CD4-positive, alpha-beta T cell treated with Interleukin-15 for 1 hour (primary cell): ENCODE results near the gene NINL.
"Not testable (repeated sequence)": the region's sequence is repeated elsewhere in the genome, so short reads cannot be mapped to it uniquely, and the experiment has no call there.

Experiments used
- DNase-seq: peaks from one replicate; pipeline ENCODE4 v3.0.0-alpha.2; 2020

NINL gene

DNA sequence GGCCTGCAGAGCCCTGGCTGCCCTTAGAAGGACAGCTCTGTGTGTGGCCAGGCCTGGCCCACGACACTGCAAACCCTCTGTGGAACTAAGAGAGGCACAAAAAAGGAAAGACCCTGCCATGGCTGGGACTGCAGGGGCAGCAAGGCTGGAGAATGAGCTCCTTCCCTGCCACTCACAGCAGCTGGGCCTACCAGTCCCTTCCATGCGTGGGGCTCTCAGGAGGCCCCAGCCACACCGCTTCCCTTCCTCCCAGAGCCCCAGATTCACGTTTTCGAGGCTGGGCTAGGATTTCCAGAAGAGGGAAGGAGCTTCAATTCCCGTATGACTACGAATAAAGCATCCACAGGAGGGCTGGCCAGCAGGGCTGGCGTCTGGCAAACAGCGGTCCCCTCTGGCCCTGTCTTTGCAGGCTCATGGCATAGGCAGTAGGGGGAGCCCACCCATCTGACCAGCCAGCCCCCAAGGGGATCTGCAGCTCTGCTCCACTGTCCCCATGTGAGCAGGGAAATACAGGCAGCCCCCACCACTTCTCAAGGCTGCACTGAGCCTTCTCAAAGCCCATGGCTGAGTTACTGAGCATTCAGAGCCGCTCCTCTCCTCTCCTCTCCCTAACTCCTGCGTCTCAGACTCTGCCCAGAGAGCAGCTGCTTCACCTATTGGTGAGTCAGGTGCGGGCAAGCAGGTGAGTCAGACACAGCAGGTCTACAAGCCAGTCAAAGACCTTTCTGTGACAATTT is 53.1 kb downstream of the NINL start:
- DNase-seq, result no peak

DNA sequence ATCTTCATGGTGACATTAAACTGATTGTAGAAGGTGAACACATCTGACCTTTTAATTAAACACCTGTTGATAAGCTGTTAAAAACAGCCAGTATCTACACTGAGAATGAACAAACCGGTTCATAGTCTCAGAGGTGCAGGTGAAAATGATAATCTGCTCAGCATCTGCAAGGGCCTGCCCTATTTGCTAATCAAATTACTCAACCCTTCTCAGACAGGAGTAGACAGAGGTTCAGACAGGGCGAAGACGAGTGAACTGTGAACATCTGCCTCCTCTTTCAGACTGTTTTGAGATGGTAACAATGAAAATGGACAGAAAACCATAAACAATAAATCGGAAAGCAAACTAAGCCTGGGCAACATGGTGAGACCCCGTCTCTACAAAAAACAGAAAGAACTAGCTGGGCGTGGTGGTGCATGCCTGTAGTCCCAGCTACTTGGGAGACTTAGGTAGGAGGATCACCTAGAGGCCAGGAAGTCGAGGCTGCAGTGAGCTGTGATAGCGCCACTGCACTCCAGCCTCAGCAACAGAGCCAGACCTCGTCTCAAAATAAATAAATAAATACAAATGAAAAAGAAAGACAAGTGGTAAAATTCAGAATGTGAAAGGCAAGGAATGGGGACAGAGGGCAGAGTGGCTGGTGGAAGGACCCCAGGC is 55.9 kb downstream of the NINL start:
- no peak for DNase-seq

DNA sequence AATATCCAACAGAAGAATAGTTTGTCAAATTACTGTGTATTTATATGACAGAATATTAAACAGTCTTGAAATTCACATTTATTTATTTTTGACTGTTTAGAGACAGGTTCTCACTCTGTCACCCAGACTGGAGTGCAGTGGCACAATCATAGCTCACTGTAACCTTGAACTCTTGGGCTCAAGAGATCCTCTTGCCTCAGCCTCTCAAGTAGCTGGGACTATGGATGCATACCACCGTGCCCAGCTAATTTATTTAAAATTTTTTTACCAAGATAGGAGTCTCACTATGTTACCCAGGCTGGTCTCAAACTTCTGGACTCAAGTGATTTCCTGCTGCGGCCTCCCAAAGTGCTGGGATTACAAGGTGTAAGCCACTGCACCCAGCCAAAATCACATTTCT is 57.4 kb downstream of the NINL start:
- no peak for DNase-seq

DNA sequence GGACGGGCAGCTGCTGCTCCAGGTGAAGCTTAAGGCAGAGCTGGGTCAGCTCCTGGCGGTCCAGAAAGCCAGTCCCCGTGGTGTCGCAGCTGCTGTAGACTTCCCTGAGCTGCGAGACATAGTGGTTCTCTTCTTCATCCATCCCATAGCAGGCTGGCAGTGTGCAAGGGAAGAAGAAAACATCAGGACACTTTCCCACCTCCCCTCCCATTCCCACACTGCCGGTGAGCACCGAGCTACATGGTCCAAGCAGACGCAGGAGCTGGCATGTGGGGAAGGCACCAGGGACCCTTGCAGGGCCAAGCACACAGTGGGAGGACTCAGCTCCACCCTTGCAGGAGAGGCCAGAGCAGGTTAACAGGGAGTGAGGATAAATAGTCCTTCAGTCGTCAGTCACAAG is 58.9 kb downstream of the NINL start:
- DNase-seq, result no peak

DNA sequence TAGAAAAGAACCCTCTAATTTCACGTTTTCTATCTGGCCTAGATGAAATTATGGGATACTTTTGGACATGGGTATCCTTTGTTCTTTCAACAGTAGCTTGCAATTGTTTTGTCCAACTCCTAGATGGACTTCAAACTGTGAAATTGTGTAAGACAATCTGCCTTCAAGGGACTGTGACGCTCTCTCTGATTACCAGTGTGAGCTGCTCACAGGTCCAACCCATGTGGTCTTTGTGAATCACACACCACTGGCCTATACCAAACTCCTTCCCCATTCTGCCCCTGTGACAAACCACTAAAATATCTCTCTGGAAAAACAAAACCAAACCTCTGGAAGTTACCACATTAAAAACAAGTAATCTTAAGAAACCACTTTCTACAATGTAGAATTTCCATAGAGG is 59.5 kb downstream of the NINL start:
- no peak for DNase-seq

DNA sequence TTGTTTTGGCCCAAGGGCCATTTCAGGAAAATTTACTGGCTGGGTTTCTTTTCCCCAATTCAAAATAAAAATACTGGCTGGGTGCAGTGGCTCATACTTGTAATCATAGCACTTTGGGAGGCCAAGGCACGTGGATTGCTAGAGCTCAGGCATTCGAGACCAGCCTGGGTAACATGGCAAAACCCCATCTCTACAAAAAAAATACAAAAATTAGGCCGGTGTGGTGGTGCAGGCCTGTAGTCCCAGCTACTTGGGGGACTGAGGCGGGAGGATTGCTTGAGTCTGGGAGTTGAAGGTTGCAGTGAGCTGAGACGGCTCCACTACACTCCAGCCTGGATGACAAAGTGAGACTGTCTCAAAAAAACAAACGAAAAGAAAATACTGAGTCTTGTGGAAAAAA is 60.0 kb downstream of the NINL start:
- no peak for DNase-seq

DNA sequence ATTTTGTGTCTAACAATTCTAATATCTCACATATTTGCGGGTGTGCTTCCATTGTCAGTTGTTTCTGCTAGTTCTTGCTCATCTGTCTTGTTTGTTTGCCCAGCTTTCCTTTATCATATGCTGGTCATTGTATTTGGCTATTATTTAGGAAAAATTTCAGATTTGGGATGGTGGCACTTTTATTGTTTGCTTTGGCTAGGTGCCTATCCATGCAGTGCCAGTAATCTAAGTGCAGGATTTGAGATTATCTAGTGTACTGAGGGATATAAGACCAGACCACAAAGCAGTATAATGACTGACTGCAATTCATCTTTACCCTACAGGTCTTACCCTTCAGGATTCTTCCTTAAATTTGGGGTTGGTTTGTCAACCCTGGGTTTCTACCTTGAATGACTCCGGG is 63.9 kb downstream of the NINL start:
- DNase-seq, result no peak

DNA sequence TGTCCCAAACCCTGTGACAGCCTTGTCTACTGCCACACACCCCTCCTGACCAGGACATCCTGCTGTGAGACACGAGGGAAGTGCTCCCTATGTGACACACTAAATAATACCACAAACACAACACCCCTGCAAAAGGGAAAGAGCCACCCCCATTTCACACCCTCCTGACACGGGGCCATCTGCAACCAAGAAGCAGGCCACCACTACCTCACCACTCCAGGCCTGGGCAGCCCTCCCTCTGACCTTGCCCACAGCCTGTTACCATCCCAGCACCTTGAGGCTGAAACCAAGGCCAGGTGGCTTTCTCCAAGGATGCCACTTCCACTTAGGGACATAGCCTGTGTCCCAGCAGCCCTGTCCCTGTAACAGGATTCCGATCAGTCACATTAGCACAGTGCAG is 68.2 kb downstream of the NINL start:
- DNase-seq, result no peak

DNA sequence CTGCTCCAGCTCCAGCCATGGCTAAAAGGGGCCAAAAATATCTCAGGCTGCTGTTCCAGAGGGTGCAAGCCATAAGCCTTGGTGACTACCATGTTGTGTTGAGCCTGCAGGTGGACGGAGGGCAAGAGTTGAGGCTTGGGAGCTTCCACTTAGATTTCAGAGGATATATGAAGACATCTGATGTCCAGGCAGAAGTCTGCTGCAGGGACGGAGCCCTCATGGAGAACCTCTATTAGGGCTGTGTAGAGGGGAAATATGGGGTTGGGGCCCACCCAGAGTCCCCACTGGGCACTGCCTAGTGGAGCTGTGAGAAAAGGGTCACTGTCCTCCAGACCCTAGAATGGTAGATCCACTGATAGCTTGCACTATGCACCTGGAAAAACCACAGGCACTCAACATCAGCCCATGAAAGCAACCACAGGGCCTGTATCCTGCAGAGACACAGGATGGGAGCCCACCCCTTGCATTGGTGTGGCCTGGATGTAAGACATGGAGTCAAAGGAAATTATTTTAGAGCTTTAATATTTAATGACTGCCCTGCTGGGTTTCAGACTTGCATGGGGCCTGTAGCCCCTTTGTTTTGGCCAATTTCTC is 70.5 kb downstream of the NINL start:
- no peak for DNase-seq

DNA sequence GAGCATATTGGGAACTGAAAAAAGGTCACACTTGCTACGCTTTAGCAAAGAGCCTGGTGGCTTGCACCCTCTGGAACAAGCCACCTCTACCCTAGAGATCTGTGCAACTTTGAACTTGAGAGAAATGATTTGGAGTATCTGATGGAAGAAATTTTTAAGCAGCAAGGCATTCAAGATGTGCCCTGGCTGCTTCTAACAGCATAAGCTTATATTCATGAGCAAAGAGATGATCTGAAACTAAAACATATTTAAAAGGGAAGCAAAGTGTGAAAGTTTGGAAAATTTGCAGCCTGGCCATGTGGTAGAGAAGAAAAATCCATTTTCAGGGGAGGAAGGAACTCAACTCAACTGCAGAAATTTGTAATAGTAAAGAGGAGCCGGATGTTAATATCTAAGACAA is 71.1 kb downstream of the NINL start:
- no peak for DNase-seq

DNA sequence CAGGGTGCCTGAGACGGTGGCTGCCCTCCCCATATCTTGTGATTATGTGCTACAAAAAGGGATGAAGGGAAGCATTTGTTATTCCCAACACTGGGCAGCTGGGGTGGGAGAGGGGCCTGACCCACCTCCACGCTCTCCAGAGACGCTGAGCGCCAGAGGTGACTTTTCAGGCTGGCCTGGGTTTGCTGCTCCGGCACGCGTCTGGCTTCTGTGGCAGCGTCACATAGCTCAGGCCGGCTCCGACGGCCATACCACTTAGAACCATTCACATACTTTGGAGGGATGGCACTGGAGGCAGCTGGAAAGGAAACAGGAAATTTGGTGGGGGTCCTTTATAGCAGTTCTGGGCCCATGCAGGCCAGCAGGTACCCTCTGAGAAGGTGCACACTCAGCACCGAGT is 72.6 kb downstream of the NINL start:
- DNase-seq, result no peak

DNA sequence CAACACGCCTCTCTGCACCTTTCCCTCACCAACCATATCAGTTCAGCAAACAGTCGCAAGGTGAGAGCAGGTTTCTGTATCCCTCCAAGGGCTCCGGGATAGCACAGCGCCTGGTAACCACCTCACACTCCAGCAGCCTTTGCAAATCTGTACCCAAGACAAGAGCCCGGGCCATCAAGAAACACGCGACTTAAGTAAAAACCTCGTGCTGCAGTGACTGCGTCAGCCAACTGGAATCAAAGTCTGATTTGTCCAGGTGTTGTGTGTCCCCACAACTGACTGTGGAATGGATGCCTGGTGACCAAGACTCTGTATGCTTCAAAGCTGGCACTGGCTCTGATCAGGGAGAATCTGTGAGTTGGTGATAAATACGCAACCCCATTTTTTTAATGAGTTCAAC is 74.1 kb downstream of the NINL start:
- no peak for DNase-seq

DNA sequence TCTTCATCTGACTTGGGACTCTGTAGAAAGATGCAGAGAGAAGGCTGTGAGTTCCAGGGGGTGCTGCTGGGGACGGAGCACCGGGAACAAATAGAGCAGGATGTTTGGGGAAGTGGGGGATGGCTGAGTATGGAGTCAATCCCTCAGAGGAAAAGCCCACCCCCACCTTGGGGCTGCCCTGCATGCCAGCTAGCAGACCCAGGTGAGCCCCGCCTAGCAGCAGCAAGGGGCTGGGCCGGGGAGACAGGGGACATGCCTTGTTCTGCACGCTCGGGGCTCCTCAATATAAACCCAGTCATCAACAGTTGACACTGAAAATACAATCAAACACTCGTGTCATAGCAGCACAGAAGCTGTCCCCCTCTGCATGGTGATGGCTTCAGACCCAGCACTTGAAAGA is 74.6 kb downstream of the NINL start:
- no peak for DNase-seq

DNA sequence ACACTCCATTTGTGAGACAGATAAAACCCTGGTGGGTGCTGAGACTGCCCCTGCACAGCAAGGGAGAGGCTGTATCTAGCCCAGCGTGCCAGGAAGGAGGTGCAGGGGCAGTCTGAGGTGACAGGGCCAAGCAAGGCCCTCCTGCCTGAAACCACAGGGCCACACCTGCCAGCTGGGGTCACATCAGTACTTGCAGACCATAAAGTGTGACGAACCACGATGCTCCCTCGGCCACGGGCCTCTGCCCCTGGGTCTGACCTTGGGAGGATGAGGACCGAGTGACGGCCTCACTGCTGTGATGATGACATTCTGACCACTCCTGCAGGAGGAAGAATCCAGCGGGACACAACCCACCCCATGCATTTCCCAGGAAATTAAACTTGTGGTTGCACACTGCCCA is 75.1 kb downstream of the NINL start:
- DNase-seq, result no peak

DNA sequence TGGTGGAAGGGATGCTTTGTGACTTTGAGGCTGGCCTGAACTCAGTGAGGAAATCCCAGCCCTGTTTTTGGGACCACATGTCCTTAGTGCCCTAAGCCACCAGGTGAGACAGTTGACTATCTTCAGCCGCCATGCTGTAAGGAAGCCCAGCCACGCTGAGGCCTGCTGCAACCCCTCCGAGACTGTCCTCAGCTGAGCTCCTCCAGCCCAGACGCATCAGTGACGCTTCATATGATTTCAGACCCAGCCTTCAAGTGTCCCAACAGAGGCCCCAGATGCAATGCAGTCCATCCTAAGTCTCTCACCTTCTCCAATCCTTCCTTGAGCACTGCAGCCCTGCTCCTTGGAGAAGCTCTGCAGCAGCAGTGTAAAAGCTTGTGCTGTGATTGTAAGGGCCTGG is 76.2 kb downstream of the NINL start:
- DNase-seq, result no peak

DNA sequence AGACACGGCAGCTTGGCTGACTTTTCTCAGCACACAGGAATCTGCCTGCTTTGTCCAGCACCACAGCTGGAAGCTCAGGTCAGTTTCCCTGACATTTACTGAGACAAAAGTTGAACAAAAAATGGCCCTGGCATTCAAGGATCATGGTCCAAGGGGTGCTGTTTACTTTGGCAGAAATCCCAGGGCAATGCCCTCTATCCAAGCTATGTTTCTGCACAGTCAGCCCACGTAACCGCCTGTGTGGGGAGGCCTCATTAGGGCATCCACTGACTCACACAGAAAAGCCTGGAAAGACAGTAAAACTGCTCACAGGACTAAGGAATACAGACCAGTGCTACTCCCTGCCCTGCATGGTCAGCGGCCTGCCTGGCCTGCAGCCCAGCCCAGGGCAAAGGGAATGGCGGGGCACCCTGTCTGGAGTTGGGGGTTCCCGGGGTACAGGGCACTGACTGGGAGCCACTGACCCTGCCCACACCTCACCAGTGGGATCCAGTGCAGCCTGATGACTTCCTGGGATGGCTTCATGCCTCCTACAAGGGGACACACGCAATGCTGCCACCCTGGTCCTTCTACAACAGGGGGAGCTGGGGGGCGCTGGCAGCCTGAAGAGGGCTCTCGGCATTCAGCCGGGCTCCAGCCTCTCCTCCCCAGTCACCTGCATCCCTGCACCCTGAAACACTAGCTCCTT is 77.1 kb downstream of the NINL start:
- no peak for DNase-seq

DNA sequence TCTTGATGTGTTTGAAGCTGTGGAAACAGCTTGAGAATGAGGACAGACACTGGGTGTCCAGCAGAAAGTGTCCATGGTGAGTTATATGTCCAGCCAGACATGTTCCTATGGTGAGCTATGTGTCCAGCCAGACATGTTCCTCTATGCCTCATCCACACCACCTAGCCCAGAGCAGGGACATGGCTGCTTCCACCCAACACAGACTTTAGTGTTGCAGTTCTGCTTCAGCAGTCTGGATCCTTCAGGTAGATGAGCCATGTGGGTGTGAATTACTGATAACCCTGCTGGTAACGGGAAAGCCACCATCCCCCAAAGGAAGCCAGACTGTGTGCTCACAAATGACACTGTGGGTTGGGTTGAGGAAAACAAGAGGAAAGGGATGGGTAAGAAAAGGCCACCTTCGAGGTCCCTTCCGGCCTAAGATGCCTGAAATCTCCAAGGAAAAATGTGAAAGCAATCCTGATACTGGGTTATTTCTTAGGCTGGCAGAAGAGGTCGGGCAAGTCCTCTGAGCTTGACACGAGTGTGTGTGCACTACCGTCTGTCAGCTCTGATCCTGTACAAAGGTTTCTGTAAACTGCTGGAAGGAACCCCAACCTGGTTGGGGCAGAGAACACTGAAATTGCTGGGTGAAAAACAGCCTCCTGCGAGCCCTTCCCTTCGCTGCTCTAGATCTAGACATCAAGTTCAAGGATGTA is 77.8 kb downstream of the NINL start:
- no peak for DNase-seq

DNA sequence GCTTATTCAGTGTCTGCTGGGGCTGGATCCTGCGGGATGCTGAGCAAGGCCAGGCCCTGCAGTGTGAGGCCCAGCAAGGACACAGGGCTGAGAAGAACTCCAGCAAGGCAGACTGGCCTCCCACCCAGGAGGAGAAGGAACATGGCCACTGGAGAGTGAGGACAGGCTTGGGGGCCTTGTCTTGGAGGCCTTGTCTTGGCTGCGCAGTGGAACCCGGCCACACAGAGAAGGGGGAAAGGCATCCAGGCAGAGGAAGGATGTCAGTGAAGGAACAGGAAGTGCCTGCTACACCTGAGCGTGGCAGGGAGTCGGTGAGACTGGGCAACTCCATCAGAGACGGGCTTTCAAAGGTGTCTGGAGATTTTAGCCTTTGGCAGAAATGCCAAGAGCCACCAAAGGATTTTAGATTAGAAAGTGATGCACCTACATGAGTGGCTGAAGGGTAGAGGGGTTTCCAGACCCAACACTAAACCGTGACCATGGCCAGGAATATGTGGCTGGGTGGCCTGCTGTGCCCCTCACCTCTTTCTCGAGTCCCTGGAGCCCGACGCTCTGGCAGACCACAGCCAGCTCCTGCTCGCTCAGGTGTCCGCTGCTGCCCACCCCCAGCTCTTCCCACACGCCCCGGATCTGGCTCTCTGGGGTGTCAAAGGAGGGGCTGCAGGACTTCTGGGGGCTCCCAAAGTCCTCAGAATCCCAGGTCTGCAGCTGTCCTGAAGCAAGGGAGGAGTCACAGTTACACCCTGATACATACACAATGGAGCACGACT is 80.8 kb downstream of the NINL start:
- DNase-seq, result no peak

DNA sequence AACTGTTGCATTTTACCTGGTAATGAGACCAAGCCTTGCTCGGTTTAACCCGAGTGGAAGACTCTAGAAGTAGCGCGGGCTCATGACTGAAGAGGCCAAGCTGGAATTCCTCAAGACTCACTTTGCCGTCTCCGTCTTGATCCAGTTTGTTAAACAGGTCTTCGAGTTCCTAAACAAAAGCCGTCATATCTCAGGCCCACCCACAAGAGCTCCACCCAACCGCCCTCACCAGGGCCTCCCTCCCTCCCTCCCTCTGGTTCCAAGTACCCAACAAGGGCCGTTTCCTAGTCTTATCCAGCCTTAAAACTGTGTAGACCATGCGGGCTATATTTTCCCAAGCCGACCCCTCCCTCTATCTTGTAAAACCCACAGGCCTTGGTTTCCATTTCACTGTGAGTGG is 81.4 kb downstream of the NINL start:
- DNase-seq, result no peak

DNA sequence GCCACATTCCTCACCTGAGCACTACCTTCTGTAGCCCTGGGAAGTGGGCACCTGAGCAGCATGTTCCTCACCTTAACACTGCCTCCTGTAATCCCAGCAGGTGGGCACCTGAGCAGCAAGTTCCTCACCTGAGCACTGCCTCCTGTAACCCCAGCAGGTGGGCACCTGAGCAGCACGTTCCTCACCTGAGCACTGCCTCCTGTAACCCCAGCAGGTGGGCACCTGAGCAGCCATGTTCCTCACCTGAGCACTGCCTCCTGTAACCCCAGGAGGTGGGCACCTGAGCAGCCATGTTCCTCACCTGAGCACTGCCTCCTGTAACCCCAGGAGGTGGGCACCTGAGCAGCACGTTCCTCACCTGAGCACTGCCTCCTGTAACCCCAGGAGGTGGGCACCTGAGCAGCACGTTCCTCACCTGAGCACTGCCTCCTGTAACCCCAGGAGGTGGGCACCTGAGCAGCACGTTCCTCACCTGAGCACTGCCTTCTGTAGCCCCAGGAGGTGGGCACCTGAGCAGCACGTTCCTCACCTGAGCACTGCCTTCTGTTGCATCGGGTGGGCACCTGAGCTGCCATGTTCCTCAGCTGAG is 82.2 kb downstream of the NINL start:
- DNase-seq, result not testable (repeated sequence)

DNA sequence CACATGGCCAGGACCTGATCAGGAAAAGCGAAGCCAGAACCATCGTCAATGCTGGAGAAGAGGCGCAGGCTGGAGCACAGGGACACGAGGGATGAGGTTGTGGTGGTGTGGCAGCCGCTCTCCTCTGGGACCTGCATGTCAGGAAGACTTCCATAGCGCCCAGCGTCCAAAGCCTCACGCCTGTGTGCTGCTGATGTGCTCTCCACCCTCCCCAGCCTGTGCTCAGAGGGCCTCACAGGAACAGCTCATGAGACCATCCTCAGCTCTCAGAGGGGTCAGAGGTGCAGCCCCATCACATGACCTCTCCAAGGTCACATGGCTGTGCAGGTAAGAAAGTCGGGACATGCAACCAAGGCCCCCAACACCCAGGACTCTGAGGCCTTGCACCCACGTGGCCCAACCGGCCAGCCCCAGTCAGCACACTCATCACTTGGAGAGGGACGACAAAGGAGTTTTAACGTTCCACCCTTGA is 84.4 kb downstream of the NINL start:
- no peak for DNase-seq

DNA sequence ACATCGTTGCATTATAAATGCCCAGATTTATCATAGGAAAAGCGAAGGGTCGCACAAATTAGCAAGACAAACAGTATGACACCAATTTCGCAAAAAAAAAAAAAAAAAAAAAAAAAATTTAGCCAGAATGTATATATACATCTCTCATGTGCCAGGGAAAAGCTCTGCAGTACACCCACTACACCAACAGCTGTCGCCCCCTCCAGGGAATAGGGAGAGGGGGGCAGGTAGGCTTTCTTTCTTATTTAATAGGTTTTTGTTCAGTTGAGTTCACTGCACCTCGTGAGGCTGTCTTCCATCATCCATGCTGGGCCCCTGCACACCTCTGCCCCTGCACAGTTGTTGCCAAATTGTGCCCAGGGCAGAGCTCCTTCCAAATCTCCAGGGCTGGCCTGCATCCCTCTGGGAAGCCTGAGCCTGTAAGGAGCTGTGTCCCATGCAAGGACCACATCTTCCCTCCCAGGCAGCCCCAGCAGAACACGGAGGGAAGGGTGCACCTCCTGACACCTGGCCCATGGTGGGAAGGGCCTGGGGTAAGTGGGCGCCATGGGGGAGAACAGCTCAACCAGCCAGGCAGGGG is 85.4 kb downstream of the NINL start:
- no peak for DNase-seq
